GM04503 (cell line): ENCODE measurements around the gene KRT36.

ENCODE experiments used
- DNase-seq: peaks from one replicate; pipeline ENCODE4 v3.0.0-alpha.2; 2012; ENCODE audit warnings: low read depth

Gene KRT36

GRCh38 chr17:41439375-41439774 lies 50.3 kb downstream of the KRT36 start:
- no peak for DNase-seq

GRCh38 chr17:41437769-41438168 lies 51.9 kb downstream of the KRT36 start:
- DNase-seq = no peak

- no peak for DNase-seq
Measured at GRCh38 chr17:41437254-41437653, 52.5 kb downstream of the KRT36 start.
